NCI-H2107 treated with DMSO at 0.1 percent for 48 hours (cell line): Measurements from ENCODE around the gene SLFN14.
A peak's percentile ranks its signal among the peaks of the same experiment; 100 is the strongest.
"Not testable (repeated sequence)": the region's sequence is repeated elsewhere in the genome, so short reads cannot be mapped to it uniquely, and the experiment has no call there.

Experiments used
- DNase-seq: peaks from one replicate; lab custom pipeline; 2025; ENCODE audit not compliant: unreplicated experiment; lab: John Stamatoyannopoulos, UW

The SLFN14 gene

DNA sequence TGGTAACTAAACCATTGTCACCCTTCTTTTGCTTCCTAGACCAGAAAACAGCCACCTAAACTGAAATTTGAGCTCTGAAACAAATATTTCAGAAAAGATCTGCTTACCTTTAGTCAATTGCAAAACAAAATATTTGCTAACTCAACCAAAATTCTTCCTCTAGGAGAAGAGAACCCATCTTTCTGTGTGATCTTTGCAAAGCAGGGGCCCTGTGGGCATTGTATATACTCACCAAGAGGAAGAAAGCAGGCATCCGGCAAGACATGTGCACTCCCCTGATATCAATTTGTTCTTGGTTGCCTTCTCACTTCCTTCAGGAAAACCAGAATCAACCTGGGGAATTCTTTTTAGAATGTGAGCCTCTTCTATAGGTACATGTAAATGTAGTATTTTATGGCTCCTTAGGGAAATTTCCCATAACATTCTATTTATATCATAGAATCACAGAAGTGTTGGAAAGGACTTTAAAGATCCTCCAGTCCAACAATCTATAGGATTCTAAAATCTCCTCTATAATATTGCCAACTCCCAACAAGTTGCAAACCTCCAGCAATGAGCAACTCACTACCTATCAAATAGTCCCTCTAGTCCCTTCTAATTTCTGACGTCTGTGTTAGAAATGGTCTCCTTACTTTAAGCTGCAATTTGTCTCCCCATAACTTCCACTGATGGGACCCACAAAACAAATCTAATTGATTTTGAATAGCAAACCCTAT is 966 bp downstream of the SLFN14 start:
- DNase-seq: no peak

DNA sequence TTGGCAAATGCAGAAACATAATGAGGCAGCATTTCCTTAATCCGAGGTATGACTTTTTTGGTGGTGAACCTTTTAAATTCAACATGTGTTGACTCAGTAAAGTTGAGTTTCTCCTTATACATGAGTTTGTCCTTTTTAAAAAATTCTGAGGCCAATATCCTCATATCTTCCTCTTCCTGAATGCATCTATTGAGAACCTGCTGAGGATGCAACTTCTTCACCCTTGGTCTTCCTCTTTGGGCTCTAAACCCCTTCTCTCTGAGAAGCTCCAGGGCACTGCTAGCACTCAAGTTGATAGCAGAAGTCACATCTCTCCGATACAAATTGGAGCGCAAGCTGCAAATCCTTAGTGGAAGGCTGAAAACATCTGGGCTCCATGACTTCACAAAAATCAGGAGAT is 3.3 kb downstream of the SLFN14 start:
- DNase-seq: no peak

DNA sequence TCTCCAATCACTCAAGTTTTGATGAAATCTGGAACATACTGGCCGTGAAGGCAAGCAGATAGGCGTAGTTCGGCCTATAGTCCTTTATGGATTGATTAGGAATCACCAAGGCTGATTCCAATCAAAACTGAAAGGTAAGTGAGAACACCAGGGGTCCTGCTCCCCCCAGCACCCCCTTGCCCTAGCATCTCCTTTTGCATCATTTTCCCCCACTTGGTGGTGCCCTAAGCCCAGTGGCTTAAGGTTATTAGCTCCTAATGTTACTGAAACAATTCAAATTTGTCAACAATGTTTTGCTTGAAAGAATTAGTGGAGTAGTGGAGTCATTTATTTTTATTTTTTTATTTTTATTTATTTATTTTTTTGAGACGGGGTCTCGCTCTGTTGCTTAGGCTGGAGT is 4.9 kb downstream of the SLFN14 start:
- no peak for DNase-seq

DNA sequence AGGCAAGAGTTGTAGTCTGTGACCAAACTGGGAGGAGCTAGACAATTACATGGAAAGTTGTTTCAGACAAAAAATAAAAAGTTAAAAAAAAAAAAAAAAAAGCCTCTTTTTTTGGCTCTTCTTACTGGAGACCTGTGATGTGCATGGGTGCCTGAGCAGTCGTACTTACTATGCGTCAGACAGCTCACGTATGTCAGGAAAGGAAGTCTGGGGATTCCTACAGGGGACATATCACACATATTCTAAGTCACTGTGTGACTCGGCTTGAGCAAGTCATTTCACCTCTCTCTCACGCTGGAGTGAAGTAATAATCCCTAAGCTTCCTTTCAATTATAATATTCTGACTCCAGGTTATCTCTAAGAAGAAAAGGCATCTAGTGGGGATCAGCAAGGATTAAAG is 6.0 kb downstream of the SLFN14 start:
- DNase-seq: no peak

DNA sequence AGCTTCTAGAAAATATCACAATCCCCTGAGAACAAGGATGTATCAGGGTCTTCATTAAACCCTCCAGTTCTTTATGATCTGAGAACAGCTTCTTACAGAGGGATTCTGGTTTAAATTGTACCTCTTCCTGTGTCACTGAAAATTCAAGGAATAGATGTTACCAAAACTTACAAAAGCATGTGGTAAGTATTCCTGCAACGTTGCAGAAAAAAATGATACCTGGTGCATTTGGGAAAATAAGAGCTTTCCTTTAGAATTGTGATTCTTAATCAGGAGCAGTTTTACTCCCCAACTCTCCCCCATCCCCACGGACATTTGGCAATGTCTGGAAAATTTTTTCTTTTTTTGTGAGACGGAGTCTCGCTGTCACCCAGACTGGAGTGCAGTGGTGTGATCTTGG is 7.3 kb downstream of the SLFN14 start:
- no peak for DNase-seq

DNA sequence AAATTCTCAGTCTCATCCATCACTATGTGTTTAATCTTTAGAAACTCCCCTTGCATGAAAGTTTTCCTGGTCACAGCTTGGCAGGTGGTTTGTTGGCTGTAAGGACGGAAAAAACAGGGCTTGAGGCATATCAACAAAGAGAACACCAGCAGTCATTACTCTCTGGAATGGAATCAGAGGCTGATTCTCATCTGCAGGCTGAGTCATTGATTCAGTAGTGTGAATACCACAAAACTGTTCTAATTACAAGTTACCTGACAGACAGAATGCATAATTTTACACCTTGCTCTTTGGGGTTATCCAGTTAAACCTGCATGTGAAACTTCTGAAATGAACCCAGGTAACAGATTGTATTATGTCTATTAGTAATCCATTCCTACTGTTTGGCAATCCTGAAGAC is 11.6 kb downstream of the SLFN14 start:
- no peak for DNase-seq

DNA sequence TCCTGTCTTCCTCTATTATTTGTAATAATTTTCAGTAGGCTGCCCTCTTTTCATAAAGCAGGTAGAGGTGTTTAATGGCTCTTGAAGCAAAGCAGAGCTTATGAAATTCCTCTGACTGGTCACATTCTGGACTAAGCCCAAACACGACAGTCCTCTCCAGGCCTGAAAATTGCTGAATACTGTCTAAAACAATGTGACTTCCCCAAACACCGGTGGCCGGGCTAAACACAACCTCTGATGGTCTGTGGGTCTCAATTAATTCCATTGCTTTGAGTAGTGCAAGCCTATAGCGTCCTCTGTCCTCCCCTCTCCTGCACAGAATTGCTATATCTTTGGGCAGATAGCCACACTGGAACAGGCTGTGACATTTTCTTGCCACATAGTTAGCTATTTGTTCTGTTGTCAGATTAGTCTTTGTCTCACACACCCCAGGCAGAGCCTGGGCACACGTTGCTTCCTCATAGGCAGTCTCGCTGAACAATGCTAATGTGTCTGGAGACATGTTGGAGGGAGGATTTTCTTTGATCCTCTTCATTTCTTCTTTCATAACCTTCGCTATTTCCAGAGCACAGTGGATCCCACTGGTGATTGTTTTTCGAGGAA is 12.3 kb downstream of the SLFN14 start:
- DNase-seq: no peak

DNA sequence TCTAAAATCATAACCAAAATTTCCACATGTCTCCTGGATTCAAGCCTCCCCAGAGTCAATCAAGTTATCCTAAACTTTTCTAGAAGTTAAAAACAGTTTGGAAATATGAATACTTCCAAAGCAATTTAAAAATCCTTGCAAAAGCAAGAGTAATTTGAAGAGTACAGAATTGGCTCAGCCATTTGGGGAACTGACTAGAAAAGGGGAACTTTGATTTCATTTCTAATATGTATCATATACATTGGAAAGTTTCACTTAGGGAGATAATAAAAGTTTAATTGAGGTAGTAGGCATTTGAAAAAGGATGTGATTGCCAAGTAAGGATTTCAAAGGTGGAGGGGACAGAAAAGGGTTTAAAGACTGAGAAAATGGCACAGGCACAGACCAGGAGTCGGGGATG is 14.1 kb downstream of the SLFN14 start:
- no peak for DNase-seq

DNA sequence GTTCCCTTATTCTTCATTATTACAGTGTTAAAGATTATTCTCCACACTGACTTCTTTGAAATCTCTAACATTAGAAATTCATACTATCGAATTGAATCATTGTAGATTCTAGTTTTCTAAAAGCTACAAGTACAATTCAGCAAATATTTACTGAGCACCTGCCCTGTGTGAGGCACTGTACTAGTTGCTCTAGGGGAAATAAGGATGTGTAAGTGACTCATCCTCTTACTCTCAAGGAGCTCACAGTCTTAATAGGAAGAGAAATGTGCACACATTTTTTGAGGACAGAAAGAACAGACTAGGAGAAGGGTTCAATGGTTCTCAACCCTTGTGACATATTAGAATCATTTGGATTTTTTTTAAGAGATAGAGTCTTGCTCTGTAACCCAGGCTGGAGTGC is 15.5 kb downstream of the SLFN14 start:
- DNase-seq: no peak

DNA sequence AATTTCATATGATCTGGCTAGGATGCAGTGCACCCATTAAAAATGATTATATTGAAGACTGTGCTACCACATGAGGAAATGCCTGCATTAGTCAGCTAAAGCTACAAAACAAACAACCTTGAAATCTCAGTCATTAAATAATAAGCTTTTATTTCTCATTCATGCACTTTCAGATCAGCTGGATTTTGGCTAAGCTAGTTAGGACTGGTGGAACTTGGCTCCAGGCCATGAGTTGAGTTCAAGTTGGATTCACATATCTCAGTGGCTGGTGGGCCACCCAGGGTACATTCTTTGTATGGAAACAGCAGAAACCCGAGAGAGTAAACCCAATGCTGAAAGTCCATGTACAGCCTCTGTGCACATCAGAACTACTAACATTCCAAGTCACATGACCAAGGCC is 16.8 kb downstream of the SLFN14 start:
- DNase-seq: no peak

DNA sequence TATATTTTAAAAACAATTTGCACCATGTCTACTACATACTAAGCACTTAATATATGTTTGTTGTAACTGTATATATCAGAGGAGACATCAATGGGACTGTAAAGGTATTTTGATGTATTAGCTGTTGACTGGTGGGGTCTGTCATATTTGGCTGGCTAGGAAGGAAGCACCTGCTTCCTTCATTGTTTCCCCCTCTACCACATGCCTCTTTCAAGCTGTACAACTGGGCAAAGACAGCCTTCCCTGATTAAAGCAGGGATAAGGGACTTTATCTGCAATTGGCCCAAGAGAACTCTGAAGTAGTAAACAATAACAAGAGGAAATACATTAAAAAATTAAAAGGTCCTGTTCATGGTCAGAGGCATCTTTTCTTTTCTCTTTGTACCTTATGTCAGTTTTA is 17.6 kb downstream of the SLFN14 start:
- no peak for DNase-seq

DNA sequence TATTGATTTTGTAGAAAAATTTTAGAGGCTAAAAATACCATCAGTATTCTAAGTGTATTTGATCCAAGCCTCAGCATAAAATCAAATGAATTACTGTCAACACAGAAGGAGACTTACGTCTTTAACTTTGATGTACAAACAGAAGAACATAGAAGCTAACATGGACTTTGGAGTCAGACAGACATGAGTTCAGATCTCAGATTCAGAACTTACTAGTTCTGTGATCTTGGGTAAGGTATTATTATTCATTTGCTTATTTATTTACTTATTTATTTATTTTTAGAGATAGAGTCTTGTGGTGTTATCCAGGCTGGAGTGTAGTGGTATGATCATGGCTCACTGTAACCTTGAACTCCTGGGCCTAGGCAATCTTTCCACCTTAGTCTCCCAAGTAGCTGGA is 19.2 kb downstream of the SLFN14 start:
- DNase-seq: no peak

DNA sequence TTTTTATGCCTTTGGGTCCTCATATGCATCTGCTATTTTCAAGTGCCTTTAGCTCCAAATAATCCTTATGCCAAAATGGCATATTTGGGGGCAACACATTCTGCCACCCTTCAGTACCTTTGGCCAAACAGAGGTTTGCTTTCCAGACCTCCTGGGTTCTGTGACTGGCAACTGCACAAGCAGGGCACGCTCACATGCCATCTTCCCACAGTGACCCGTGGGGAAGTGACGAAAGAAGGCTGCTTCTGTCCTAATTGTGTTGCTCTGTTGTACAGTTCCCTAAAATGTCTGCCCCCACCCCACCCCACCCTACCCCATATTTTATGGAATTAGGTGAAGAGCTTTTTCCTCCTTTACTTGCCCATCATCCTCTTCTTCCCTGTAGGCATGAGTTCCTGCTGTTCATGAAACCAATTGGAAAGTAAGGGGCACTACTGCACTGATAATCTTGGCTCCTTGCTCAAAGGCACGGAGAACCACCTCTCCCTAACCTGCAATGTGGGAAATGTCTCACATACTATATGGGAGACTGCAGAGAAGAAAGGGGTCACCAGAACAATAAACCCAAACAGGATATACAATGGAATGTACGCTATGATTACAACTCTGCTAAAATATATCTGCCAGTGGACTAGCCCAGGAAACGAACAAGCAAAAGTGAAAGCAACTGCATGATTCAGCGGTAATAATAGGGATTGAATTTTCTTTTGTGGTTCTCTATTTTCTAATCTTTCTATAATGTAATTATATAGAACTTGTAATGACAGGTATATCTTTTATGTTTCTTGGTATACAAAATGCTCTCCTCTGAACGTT is 19.8 kb downstream of the SLFN14 start:
- peak; percentile 17 for DNase-seq

DNA sequence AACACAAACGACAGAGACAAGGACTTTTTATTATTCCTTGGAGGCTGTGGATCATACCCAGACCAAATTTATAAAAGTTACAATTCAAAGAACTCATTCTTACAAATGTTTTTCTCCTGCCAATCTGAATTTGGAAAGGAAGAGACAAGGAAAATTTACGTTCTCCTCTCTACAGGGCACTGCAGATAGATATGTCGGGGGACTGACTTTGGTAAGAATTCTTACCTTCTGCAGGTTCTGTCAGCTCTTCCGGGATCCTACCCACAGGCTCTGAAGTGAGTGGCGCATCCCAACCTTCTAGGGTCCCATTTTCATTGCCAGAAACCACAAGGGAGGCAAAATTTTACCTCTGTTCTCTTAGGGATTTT is 21.0 kb downstream of the SLFN14 start:
- no peak for DNase-seq

DNA sequence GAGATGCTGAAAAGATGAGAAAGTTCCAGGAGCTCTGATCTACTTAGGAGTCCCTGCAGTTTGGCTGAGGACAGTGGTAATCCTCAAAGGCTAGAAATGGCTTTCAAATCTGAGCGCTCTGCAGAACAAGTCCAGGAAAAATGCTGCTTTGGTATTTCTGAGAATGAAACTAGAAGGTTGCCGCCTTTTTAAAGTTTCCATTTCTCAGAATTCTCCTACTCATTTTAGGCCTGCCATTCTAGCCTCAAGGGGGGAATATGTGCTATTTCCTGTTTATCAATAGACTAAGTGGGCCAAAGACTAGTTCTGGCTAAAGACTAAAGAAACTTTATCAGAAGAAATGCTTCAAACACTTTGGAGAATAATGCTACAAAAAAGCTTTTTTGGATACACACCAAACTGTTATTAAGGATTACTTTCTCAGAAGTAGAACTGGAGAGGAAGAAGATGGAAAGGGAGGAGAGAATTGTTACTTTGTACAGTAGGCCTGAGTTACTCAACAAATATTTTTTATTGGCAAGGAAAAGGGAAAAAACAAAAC is 22.9 kb downstream of the SLFN14 start, which contains the start of gene SLFN12L:
SLFN12L (minus strand) TSS at position 78 of the 541 bp plus-strand sequence. CDS start 15,314 bp downstream, outside the sequence.
- DNase-seq: no peak

DNA sequence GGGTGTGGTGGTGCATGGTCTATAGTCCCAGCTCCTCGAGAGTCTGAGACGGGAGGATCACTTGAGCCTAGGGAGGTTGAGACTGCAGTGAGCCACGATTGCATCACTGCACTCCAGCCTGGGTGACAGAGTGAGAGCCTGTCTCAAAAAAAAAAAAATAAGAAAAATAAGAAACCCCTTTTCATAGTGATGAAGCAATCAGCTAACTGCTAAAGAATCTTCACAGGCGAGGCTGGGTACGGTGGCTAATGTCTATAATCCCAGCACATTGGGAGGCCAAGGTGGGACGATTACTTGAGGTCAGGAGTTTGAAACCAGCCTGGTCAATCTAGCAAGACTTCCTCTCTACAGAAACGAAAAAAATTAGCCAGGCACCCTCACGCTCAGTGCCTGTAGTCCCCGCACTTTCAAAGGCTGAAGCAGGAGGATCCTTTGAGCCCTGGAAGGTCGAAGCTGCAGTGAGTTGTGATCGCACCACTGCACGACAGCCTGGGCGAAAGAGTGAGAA is 23.9 kb downstream of the SLFN14 start:
- DNase-seq: no peak

DNA sequence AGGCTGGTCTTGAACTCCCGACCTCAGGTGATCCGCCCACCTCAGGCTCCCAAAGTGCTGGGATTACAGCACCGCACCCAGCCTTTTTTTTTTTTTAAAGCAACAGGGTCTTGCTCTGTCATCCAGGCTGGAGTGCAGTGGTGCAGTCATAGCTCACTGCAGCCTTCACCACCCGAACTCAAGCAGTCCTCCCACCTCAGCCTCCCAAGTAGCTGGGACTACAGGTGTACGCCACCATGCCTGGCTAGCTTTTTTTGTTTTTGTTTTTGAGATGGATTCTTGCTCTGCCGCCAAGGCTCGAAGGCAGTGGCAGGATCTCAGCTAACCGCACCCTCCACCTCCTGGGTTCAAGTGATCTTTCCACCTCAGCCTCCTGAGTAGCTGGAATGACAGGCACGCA is 25.2 kb downstream of the SLFN14 start:
- not testable (repeated sequence) for DNase-seq

DNA sequence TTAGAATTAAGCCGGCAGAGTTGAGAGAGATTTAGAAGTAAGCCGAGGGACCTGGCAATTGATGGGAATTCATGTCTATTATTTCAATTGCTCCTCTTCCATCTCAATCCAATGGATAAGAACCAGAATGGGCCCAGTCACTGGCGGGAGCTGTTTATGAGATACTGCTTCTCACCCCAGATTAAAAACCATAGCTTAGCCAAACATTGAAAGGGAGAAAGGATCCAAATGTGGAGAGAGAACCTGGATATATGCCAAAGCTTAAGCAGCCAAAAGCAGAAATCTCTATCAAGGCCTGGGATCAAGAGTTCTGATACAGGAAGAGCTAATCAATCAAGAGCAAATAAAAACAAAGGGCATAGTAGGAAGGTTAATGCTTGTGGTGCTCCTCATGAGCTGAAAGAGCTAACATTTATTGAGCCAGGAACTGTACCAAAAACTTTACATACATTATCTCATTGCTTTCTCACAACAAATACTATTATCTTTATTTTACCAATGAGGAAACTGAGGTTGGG is 26.0 kb downstream of the SLFN14 start:
- DNase-seq: no peak

DNA sequence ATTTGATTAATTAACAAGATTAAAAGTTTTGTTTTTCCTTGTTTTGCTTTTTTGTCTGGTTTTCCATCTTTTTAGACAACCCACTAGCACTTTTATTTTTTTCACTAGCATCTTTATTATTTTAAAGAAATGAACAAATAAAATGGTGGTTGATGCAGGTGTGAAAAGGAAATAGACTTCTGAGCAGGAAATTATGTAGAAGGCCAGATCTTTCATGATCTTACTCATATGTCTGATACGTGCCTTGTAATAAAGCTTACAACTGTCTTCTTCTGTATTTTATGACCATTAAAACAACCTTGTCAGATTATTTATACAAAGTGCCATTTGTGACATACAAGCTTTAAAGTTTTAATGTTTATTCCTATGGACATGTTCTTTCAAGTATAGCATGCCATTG is 29.5 kb downstream of the SLFN14 start:
- no peak for DNase-seq

DNA sequence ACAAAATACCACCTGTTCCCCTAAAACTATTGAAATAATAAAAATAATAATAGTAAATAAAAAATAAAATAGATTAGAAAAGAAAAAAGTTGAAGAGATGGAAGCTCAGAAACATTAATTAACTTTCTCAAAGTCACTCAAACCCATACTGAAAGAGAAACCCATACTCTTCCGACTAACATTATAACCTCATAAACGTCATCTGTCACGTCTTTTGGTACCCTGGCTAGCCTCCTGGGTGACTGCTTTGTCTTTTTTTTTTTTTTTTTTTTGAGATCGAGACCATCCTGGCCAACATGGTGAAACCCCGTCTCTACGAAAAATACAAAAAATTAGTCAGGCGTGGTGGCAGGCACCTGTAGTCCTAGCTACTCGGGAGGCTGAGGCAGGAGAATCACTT is 30.8 kb downstream of the SLFN14 start:
- no peak for DNase-seq

DNA sequence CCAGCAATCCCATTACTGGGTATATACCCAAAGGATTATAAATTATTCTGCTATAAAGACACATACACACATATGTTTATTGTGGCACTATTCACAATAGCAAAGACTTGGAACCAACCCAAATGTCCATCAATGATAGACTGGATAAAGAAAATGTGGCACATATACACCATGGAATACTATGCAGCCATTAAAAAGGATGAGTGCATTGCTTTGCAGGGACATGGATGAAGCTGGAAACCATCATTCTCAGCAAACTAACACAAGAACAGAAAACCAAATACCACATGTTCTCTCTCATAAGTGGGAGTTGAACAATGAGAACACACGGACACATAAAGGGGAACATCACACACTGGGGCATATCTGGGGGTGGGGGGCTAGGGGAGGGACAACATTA is 31.3 kb downstream of the SLFN14 start:
- DNase-seq: not testable (repeated sequence)
